ENCODE results near the gene PPP1CB. TPM values are rescaled to one million over a fixed set of nuclear protein-coding genes. Genes with fewer than 3 reads are reported as not detected.

The PPP1CB gene
- polyA plus RNA-seq, 1 of the 3 experiments (the other 2 are of a cell fraction), result 24.7 TPM

DNA sequence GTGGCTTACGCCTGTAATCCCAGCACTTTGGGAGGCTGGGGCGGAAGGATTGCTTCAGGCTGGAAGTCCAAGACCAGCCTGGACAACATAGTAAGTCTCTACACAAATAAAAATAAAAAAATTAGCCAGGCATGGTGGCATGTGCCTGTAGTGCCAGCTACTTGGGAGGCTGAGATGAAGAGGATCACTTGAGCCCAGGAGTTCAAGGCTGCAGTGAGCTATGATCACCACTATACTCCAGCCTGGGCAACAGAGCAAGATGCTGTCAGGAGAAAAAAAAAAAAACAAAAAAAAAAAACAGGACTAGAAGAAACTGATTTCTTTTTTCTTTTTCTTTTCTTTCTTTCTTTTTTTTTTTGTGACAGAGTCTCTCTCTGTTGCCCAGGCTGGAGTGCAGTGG, 72.6 kb downstream of the PPP1CB start (continued):
- TF ChIP-seq, protein P1, sequence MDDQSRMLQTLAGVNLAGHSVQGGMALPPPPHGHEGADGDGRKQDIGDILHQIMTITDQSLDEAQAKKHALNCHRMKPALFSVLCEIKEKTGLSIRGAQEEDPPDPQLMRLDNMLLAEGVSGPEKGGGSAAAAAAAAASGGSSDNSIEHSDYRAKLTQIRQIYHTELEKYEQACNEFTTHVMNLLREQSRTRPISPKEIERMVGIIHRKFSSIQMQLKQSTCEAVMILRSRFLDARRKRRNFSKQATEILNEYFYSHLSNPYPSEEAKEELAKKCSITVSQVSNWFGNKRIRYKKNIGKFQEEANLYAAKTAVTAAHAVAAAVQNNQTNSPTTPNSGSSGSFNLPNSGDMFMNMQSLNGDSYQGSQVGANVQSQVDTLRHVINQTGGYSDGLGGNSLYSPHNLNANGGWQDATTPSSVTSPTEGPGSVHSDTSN (IDR thresholded peaks at IDR 0.05), result no peak

DNA sequence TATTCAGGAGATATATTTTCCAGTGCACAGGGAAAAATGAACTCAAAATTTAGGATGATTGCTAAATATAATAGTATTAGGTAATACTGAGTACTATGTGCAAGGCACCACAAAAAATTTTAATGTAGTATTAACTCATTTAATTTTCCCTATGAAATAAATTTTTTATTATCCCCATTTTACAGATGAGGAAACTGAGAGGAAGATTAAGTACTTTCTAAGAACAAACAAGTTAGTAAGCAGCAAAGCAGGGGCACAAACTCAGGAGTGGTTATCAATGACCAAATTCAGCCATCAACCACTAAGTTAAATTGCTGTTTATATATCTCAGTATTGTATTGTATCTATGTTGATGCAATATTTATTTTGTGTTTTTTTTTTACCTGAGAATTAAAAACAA, 73.2 kb downstream of the PPP1CB start:
- Histone ChIP-seq H3K4me2 (no peak overlapping the region), H3K4me1 (ENCODE audit: control insufficient read depth in 1 of 2, insufficient read depth in 2 of 2, low read depth in 1 of 2, low read length in 1 of 2) (no peaks in the 10 kb centered on the region), H3F3A (replicated peaks; ENCODE audit: insufficient read depth) (peaks cover 22% of the 10 kb centered on the region), H3K4me3 (ENCODE audit: low read depth in 2 of 2, low read length in 1 of 2) (no peak overlapping the region), H3K9me3 (no peaks in the 10 kb centered on the region), H3K79me2 (ENCODE audit: insufficient read depth) (no peaks in the 10 kb centered on the region), H3K27ac (ENCODE audit: low read depth in 2 of 2, low read length in 1 of 2) (no peak overlapping the region), H3K27me3 (ENCODE audit: insufficient read depth) (no peaks in the 10 kb centered on the region), H3K9me2 (no peaks in the 10 kb centered on the region), H2AFZ (ENCODE audit: low read depth) (no peak overlapping the region), H4K20me1 (ENCODE audit: insufficient read depth) (no peaks in the 10 kb centered on the region), H3K9ac (no peak overlapping the region), H3K36me3 (replicated peaks in 1 of 2; ENCODE audit: control insufficient read depth in 1 of 2, insufficient read depth in 2 of 2, low read length in 1 of 2) (no peaks in the 10 kb centered on the region)
- no peak for DNase-seq
- TF ChIP-seq TCF12 (IDR thresholded peaks at IDR 0.05) (no peak), EP300 (IDR thresholded peaks at IDR 0.05; ENCODE audit: borderline replicate concordance in 1 of 2, low read depth in 1 of 2, low read length in 1 of 2) (no peak), TEAD4 (IDR thresholded peaks at IDR 0.05; ENCODE audit: borderline replicate concordance, insufficient read depth) (no peak), CHD2 (IDR thresholded peaks at IDR 0.05; ENCODE audit: low read length, partially characterized antibody) (no peak), ELF1 (IDR thresholded peaks at IDR 0.05) (no peak), FOXJ3 (CRISPR knock-in tag; IDR thresholded peaks at IDR 0.05) (no peak), RAD21 (IDR thresholded peaks at IDR 0.05; ENCODE audit: low read length) (no peak), GABPA (IDR thresholded peaks at IDR 0.05; ENCODE audit: low read depth) (no peak), SMC3 (IDR thresholded peaks at IDR 0.05; ENCODE audit: low read depth, low read length) (no peak), YY1 (IDR thresholded peaks at IDR 0.05; ENCODE audit: low read depth) (no peak), RFX5 (IDR thresholded peaks at IDR 0.05; ENCODE audit: low read length) (no peak), NFIC (IDR thresholded peaks at IDR 0.05; ENCODE audit: borderline replicate concordance) (no peak), FOXM1 (IDR thresholded peaks at IDR 0.05; ENCODE audit: low read depth) (no peak)
- TF ChIP-seq, protein P2, sequence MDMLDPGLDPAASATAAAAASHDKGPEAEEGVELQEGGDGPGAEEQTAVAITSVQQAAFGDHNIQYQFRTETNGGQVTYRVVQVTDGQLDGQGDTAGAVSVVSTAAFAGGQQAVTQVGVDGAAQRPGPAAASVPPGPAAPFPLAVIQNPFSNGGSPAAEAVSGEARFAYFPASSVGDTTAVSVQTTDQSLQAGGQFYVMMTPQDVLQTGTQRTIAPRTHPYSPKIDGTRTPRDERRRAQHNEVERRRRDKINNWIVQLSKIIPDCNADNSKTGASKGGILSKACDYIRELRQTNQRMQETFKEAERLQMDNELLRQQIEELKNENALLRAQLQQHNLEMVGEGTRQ (IDR thresholded peaks at IDR 0.05; ENCODE audit: borderline replicate concordance, low read depth, low read length), result no peak
- TF ChIP-seq, protein P3, sequence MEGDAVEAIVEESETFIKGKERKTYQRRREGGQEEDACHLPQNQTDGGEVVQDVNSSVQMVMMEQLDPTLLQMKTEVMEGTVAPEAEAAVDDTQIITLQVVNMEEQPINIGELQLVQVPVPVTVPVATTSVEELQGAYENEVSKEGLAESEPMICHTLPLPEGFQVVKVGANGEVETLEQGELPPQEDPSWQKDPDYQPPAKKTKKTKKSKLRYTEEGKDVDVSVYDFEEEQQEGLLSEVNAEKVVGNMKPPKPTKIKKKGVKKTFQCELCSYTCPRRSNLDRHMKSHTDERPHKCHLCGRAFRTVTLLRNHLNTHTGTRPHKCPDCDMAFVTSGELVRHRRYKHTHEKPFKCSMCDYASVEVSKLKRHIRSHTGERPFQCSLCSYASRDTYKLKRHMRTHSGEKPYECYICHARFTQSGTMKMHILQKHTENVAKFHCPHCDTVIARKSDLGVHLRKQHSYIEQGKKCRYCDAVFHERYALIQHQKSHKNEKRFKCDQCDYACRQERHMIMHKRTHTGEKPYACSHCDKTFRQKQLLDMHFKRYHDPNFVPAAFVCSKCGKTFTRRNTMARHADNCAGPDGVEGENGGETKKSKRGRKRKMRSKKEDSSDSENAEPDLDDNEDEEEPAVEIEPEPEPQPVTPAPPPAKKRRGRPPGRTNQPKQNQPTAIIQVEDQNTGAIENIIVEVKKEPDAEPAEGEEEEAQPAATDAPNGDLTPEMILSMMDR (IDR thresholded peaks at IDR 0.05), result no peak
- TF ChIP-seq, protein P4, sequence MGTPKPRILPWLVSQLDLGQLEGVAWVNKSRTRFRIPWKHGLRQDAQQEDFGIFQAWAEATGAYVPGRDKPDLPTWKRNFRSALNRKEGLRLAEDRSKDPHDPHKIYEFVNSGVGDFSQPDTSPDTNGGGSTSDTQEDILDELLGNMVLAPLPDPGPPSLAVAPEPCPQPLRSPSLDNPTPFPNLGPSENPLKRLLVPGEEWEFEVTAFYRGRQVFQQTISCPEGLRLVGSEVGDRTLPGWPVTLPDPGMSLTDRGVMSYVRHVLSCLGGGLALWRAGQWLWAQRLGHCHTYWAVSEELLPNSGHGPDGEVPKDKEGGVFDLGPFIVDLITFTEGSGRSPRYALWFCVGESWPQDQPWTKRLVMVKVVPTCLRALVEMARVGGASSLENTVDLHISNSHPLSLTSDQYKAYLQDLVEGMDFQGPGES (IDR thresholded peaks at IDR 0.05; ENCODE audit: low read depth, low read length), result no peak
- TF ChIP-seq, protein P5, sequence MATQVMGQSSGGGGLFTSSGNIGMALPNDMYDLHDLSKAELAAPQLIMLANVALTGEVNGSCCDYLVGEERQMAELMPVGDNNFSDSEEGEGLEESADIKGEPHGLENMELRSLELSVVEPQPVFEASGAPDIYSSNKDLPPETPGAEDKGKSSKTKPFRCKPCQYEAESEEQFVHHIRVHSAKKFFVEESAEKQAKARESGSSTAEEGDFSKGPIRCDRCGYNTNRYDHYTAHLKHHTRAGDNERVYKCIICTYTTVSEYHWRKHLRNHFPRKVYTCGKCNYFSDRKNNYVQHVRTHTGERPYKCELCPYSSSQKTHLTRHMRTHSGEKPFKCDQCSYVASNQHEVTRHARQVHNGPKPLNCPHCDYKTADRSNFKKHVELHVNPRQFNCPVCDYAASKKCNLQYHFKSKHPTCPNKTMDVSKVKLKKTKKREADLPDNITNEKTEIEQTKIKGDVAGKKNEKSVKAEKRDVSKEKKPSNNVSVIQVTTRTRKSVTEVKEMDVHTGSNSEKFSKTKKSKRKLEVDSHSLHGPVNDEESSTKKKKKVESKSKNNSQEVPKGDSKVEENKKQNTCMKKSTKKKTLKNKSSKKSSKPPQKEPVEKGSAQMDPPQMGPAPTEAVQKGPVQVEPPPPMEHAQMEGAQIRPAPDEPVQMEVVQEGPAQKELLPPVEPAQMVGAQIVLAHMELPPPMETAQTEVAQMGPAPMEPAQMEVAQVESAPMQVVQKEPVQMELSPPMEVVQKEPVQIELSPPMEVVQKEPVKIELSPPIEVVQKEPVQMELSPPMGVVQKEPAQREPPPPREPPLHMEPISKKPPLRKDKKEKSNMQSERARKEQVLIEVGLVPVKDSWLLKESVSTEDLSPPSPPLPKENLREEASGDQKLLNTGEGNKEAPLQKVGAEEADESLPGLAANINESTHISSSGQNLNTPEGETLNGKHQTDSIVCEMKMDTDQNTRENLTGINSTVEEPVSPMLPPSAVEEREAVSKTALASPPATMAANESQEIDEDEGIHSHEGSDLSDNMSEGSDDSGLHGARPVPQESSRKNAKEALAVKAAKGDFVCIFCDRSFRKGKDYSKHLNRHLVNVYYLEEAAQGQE (IDR thresholded peaks at IDR 0.05; ENCODE audit: low read depth, low read length), result no peak
- TF ChIP-seq, protein P6, sequence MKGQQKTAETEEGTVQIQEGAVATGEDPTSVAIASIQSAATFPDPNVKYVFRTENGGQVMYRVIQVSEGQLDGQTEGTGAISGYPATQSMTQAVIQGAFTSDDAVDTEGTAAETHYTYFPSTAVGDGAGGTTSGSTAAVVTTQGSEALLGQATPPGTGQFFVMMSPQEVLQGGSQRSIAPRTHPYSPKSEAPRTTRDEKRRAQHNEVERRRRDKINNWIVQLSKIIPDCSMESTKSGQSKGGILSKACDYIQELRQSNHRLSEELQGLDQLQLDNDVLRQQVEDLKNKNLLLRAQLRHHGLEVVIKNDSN (IDR thresholded peaks at IDR 0.05; ENCODE audit: borderline replicate concordance, low read depth), result no peak
- TF ChIP-seq, protein P7, sequence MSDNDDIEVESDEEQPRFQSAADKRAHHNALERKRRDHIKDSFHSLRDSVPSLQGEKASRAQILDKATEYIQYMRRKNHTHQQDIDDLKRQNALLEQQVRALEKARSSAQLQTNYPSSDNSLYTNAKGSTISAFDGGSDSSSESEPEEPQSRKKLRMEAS (IDR thresholded peaks at IDR 0.05; ENCODE audit: low read depth), result no peak
- POLR2A ChIA-PET, result no interaction called here
- CTCF ChIA-PET, result interaction anchor here (0.7 to 2.1 kb wide), 4 partner anchors 17 to 1383 kb away, joined by 3 to 9 read pairs (median 3); no protein-coding TSS in a partner anchor

Measured in SK-N-SH (cell line).